Neural cell (in vitro differentiated cells): ENCODE data around the gene VPS50. TPM values are rescaled to one million over a fixed set of nuclear protein-coding genes. Genes with fewer than 3 reads are reported as not detected.

Source experiments
- H2AFZ ChIP-seq: fragments of 200-600, 300-800 bp; sonication (generic), shearing (Covaris generic); 2 replicates; pipeline ENCODE4 v1.6.0; 2014; ENCODE audit warnings: low read depth, mild to moderate bottlenecking, antibody characterized with exemption, low read length, moderate library complexity
- H3F3A ChIP-seq: fragments of 200-600 bp; shearing (Covaris generic); 2 replicates; pipeline ENCODE4 v1.6.1; 2016; ENCODE audit warnings: mild to moderate bottlenecking, moderate library complexity, mixed read lengths, antibody characterized with exemption, low read length; ENCODE audit not compliant: insufficient read depth, poor library complexity, severe bottlenecking
- H3K27ac ChIP-seq: fragments of 200-600, 300-800 bp; sonication (generic), shearing (Covaris generic); 2 replicates; pipeline ENCODE4 v1.5.1; 2014; ENCODE audit warnings: mild to moderate bottlenecking, low read length, moderate library complexity
- H3K27me3 ChIP-seq: fragments of 300-800, 200-600 bp; sonication (generic), shearing (Covaris generic); 2 replicates; pipeline ENCODE4 v1.6.0; 2014; ENCODE audit warnings: mild to moderate bottlenecking, low read depth, low read length, moderate library complexity; ENCODE audit not compliant: insufficient read depth
- H3K36me3 ChIP-seq: fragments of 300-800, 200-600 bp; sonication (generic), shearing (Covaris generic); 2 replicates; pipeline ENCODE4 v1.5.1; 2014; ENCODE audit warnings: mild to moderate bottlenecking, antibody characterized with exemption, low read length, moderate library complexity; ENCODE audit not compliant: insufficient read depth
- H3K4me2 ChIP-seq: fragments of 300-800, 200-600 bp; sonication (generic), shearing (Covaris generic); 2 replicates; pipeline ENCODE4 v1.6.0; 2014; ENCODE audit warnings: mild to moderate bottlenecking, low read length
- H3K4me3 ChIP-seq: fragments of 300-800, 200-600 bp; sonication (generic), shearing (Covaris generic); 2 replicates; pipeline ENCODE4 v1.5.1; 2014; ENCODE audit warnings: mild to moderate bottlenecking, low read length, moderate library complexity
- H3K79me2 ChIP-seq: fragments of 200-600 bp; shearing (Covaris generic); replicated peaks from 2 replicates; pipeline ENCODE4 v1.6.0; 2014; ENCODE audit warnings: mild to moderate bottlenecking, low read length, moderate library complexity; ENCODE audit not compliant: insufficient read depth
- H3K9ac ChIP-seq: fragments of 300-800, 200-600 bp; sonication (generic), shearing (Covaris generic); 2 replicates; pipeline ENCODE4 v1.6.1; 2016; ENCODE audit warnings: mild to moderate bottlenecking, low read length, mixed read lengths
- H3K9me2 ChIP-seq: fragments of 200-600 bp; shearing (Covaris generic); 2 replicates; pipeline ENCODE4 v1.6.1; 2016; ENCODE audit warnings: mild to moderate bottlenecking, low read length, mixed read lengths; ENCODE audit not compliant: insufficient read depth
- H3K9me3 ChIP-seq: fragments of 200-600, 300-800 bp; sonication (generic), shearing (Covaris generic); 2 replicates; pipeline ENCODE4 v1.6.1; 2016; ENCODE audit warnings: mild to moderate bottlenecking, mixed run types, low read length, moderate library complexity, mixed read lengths
- H4K20me1 ChIP-seq: fragments of 200-600 bp; shearing (Covaris generic); 2 replicates; pipeline ENCODE4 v1.6.1; 2016; ENCODE audit warnings: mild to moderate bottlenecking, mixed run types; ENCODE audit not compliant: insufficient read depth
- EP300 ChIP-seq: fragments of 450-650 bp; conservative IDR thresholded peaks from 2 replicates; pipeline ENCODE4 v1.6.1; 2014; ENCODE audit warnings: antibody characterized with exemption, mild to moderate bottlenecking, moderate library complexity; ENCODE audit not compliant: poor library complexity, severe bottlenecking
- EZH2 ChIP-seq: fragments of 200-600, 300-800 bp; shearing (Covaris generic), sonication (generic); IDR thresholded peaks from 2 replicates; pipeline ENCODE4 v1.6.1; 2014; ENCODE audit warnings: antibody characterized with exemption, low read length, borderline replicate concordance, mild to moderate bottlenecking; ENCODE audit not compliant: insufficient read depth, poor library complexity, severe bottlenecking
- MXI1 ChIP-seq: fragments of 450-650 bp; conservative IDR thresholded peaks from 2 replicates; pipeline ENCODE4 v1.6.1; 2014; ENCODE audit warnings: antibody characterized with exemption, mild to moderate bottlenecking; ENCODE audit not compliant: poor library complexity, severe bottlenecking
- RAD21 ChIP-seq: fragments of 450-650 bp; conservative IDR thresholded peaks from 2 replicates; pipeline ENCODE4 v1.6.1; 2014; ENCODE audit warnings: antibody characterized with exemption, mild to moderate bottlenecking, moderate library complexity
- SMC3 ChIP-seq: fragments of 450-650 bp; conservative IDR thresholded peaks from 2 replicates; pipeline ENCODE4 v1.6.1; 2014; ENCODE audit warnings: antibody characterized with exemption, mild to moderate bottlenecking, moderate library complexity; ENCODE audit not compliant: poor library complexity
- TAF1 ChIP-seq: IDR thresholded peaks from 2 replicates; pipeline ENCODE4 v1.6.1; 2012; ENCODE audit warnings: low read depth
- polyA plus RNA-seq: library from polyadenylated mRNA; depleted of rRNA; stranded (reverse); fragments of >200 nt; gene quantifications from 2 replicates; pipeline ENCODE4 v1.2.3, GENCODE V29; 2014
- TF ChIP-seq, protein P1 (sequence below): fragments of 450-650 bp; IDR thresholded peaks from 2 replicates; pipeline ENCODE4 v1.5.1; 2014; ENCODE audit warnings: antibody characterized with exemption, mild to moderate bottlenecking, moderate library complexity; ENCODE audit not compliant: poor library complexity, severe bottlenecking
- TF ChIP-seq, protein P2 (sequence below): IDR thresholded peaks from 2 replicates; pipeline ENCODE4 v1.6.1; 2012; ENCODE audit warnings: borderline replicate concordance

The VPS50 gene
- polyA plus RNA-seq, 1 donor from 2014 or later, result 58.2 TPM

DNA sequence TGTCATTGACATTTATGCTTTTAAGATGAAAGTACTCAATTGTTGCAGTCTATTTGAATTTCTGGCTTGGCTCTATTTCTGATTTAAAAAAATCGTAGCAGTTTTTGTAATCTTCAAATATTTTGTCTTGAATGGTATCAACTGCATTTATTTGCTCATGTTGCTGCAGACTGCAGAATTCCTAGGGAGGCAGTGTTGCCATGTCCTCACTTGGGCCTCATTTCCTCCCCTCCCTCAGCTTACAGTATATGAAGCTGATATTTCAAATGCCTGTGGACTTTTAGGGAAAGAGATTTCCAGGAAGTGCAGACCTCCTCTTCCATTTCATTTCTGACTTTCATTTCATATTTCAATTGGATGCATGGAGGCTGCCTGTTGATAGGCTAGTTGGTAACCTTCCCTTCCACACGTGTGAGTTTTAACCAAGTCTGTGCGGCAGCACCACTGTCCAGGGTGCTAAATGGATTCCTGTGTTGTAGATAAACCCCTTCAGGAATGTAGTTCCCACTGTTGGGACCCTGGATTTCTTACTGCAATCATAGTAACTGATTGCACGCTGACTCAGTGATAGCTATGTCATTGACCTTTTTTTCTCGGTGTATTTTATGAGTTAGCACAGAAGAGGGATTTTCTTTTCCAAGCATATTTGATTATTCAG is 17.5 kb downstream of the VPS50 start:
- Histone ChIP-seq H3K4me2 (no peak overlapping the region), H3K36me3 (no peaks in the 10 kb centered on the region), H3K27me3 (no peaks in the 10 kb centered on the region), H3K27ac (no peak overlapping the region), H3K9ac (no peak overlapping the region), H3K4me3 (no peak overlapping the region), H4K20me1 (no peaks in the 10 kb centered on the region), H3K79me2 (peaks cover 5% of the 10 kb centered on the region), H2AFZ (no peak overlapping the region), H3F3A (no peaks in the 10 kb centered on the region), H3K9me3 (no peaks in the 10 kb centered on the region), H3K9me2 (no peaks in the 10 kb centered on the region)
- no peak for TF ChIP-seq EP300
- no peak for TF ChIP-seq MXI1
- no peak for TF ChIP-seq SMC3
- no peak for TF ChIP-seq EZH2
- TF ChIP-seq RAD21, result no peak
- TF ChIP-seq, protein P1, sequence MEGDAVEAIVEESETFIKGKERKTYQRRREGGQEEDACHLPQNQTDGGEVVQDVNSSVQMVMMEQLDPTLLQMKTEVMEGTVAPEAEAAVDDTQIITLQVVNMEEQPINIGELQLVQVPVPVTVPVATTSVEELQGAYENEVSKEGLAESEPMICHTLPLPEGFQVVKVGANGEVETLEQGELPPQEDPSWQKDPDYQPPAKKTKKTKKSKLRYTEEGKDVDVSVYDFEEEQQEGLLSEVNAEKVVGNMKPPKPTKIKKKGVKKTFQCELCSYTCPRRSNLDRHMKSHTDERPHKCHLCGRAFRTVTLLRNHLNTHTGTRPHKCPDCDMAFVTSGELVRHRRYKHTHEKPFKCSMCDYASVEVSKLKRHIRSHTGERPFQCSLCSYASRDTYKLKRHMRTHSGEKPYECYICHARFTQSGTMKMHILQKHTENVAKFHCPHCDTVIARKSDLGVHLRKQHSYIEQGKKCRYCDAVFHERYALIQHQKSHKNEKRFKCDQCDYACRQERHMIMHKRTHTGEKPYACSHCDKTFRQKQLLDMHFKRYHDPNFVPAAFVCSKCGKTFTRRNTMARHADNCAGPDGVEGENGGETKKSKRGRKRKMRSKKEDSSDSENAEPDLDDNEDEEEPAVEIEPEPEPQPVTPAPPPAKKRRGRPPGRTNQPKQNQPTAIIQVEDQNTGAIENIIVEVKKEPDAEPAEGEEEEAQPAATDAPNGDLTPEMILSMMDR, result no peak
- TF ChIP-seq, protein P2, sequence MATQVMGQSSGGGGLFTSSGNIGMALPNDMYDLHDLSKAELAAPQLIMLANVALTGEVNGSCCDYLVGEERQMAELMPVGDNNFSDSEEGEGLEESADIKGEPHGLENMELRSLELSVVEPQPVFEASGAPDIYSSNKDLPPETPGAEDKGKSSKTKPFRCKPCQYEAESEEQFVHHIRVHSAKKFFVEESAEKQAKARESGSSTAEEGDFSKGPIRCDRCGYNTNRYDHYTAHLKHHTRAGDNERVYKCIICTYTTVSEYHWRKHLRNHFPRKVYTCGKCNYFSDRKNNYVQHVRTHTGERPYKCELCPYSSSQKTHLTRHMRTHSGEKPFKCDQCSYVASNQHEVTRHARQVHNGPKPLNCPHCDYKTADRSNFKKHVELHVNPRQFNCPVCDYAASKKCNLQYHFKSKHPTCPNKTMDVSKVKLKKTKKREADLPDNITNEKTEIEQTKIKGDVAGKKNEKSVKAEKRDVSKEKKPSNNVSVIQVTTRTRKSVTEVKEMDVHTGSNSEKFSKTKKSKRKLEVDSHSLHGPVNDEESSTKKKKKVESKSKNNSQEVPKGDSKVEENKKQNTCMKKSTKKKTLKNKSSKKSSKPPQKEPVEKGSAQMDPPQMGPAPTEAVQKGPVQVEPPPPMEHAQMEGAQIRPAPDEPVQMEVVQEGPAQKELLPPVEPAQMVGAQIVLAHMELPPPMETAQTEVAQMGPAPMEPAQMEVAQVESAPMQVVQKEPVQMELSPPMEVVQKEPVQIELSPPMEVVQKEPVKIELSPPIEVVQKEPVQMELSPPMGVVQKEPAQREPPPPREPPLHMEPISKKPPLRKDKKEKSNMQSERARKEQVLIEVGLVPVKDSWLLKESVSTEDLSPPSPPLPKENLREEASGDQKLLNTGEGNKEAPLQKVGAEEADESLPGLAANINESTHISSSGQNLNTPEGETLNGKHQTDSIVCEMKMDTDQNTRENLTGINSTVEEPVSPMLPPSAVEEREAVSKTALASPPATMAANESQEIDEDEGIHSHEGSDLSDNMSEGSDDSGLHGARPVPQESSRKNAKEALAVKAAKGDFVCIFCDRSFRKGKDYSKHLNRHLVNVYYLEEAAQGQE, result no peak
- TF ChIP-seq TAF1, result no peak

DNA sequence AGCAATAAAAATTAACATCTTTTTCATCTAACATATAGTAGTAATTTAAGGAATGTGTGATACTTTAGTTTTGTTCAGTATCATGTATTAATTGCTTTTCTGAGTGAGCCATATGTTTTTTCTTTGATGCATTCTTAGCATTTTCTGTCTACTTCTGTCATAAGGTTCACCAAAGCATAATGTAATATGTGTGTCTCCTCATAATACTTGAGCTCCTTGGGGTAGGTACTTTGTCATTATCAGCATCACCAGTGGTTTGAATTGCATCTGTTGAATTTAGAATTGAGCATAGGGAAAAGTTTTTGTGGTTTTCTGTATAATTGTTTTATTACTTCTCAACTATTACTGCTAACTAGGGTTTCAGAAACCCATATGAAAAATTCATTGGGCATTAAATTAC is 26.5 kb downstream of the VPS50 start:
- Histone ChIP-seq H3K9me3 (no peaks in the 10 kb centered on the region), H3K27ac (no peak overlapping the region), H3K27me3 (no peaks in the 10 kb centered on the region), H3F3A (no peaks in the 10 kb centered on the region), H3K79me2 (no peaks in the 10 kb centered on the region), H3K4me2 (no peak overlapping the region), H4K20me1 (no peaks in the 10 kb centered on the region), H3K4me3 (no peak overlapping the region), H3K9me2 (no peaks in the 10 kb centered on the region), H2AFZ (no peak overlapping the region), H3K36me3 (no peaks in the 10 kb centered on the region), H3K9ac (no peak overlapping the region)
- TF ChIP-seq, protein P2, result no peak
- TF ChIP-seq SMC3 (no peak), MXI1 (no peak), EZH2 (no peak), TAF1 (no peak), EP300 (no peak)
- TF ChIP-seq, protein P1, result no peak
